Peyer's patch (tissue), 4 donors: ENCODE measurements around the gene COG5. TPM values are rescaled to one million over a fixed set of nuclear protein-coding genes. Genes with fewer than 3 reads are reported as not detected.

Source experiments
- DNase-seq, 3 donors: peaks; one replicate each; pipeline ENCODE4 v3.0.0-alpha.2; 2017 to 2019
- H3K27ac ChIP-seq, 4 donors: fragments of 200-600 bp; sonication (generic); one replicate each; pipeline ENCODE4 v1.5.1; 2016 to 2019
- H3K27me3 ChIP-seq, 2 donors: fragments of 200-600 bp; sonication (generic); one replicate each; pipeline ENCODE4 v1.5.1; 2019
- H3K36me3 ChIP-seq, 3 donors: fragments of 200-600 bp; sonication (generic); one replicate each; pipeline ENCODE4 v1.5.1; 2016 to 2019
- H3K4me1 ChIP-seq, 4 donors: fragments of 200-600 bp; sonication (generic); one replicate each; pipeline ENCODE4 v1.5.1; 2016 to 2019
- H3K4me3 ChIP-seq, 4 donors: fragments of 200-600 bp; sonication (generic); 1 replicate in 3 of 4; 2 replicates in 1 of 4; pipeline ENCODE4 v1.5.1; 2016 to 2019; ENCODE audit warnings: mild to moderate bottlenecking in 1 of 4
- H3K9me3 ChIP-seq, 4 donors: fragments of 200-600 bp; sonication (generic); one replicate each; pipeline ENCODE4 v1.5.1; 2016 to 2019; ENCODE audit warnings: mild to moderate bottlenecking in 1 of 4
- CTCF ChIP-seq, 6 experiments: fragments of 450-650 bp in 4 of 6; fragments of 200-600 bp in 2 of 6; sonication (generic) in 1 of 6; IDR thresholded peaks; one replicate each; pipeline ENCODE4 v1.5.1; 2017 to 2019; ENCODE audit warnings: antibody characterized with exemption in 6 of 6, mild to moderate bottlenecking in 3 of 6, moderate library complexity in 1 of 6
- POLR2A ChIP-seq, 2 donors: fragments of 450-650 bp; IDR thresholded peaks; one replicate each; pipeline ENCODE4 v1.5.1; 2017; ENCODE audit warnings: antibody characterized with exemption in 2 of 2, mild to moderate bottlenecking in 2 of 2, moderate library complexity in 2 of 2
- total RNA-seq, 4 donors: library from RNA; depleted of rRNA; stranded (reverse); fragments of >200 nt; gene quantifications; one replicate each; pipeline ENCODE4 v1.1.0, GENCODE V29; 2016

Gene COG5
- total RNA-seq, 4 donors from 2014 or later, result 31.1 to 175 (median 68.0) TPM

- Histone ChIP-seq H3K9me3 (no peaks in the 10 kb centered on the region), H3K27ac (no peak overlapping the region), H3K4me1 (no peaks in the 10 kb centered on the region), H3K4me3 (no peak overlapping the region), H3K27me3 (no peaks in the 10 kb centered on the region), H3K36me3 (peaks cover 0 to 43% (median 0%) of the 10 kb centered on the region in 3 donors)
- TF ChIP-seq POLR2A (IDR thresholded peaks at IDR 0.05) (no peak), CTCF (IDR thresholded peaks at IDR 0.05) (no peak)
- no peak for DNase-seq
Observed at GRCh38 chr7:107596881-107597581, 33.3 kb upstream of the COG5 start.

GRCh38 chr7:107594961-107595737 is 31.4 kb upstream of the COG5 start:
- no peak for DNase-seq
- no peaks in the 10 kb centered on the region for H3K27me3 ChIP-seq
- no peaks in the 10 kb centered on the region for H3K9me3 ChIP-seq
- H3K27ac ChIP-seq, result peak overlapping the region in 1 of 4 donors; percentile 62
- TF ChIP-seq CTCF (IDR thresholded peaks at IDR 0.05) (no peak), POLR2A (IDR thresholded peaks at IDR 0.05) (no peak)
- no peaks in the 10 kb centered on the region for H3K4me1 ChIP-seq
- peaks cover 0 to 30% (median 0%) of the 10 kb centered on the region in 3 donors for H3K36me3 ChIP-seq
- H3K4me3 ChIP-seq, result no peak overlapping the region

- peaks cover 0 to 28% (median 0%) of the 10 kb centered on the region in 3 donors for H3K36me3 ChIP-seq
- DNase-seq, result no peak
- TF ChIP-seq POLR2A (IDR thresholded peaks at IDR 0.05) (no peak), CTCF (IDR thresholded peaks at IDR 0.05) (no peak)
- no peaks in the 10 kb centered on the region for H3K9me3 ChIP-seq
- H3K27ac ChIP-seq, result no peak overlapping the region
- no peaks in the 10 kb centered on the region for H3K27me3 ChIP-seq
- H3K4me1 ChIP-seq, result no peaks in the 10 kb centered on the region
- H3K4me3 ChIP-seq, result no peak overlapping the region
Observed at GRCh38 chr7:107593025-107593410, 29.3 kb upstream of the COG5 start.

- Histone ChIP-seq H3K27ac (no peak overlapping the region), H3K27me3 (no peaks in the 10 kb centered on the region), H3K4me1 (no peaks in the 10 kb centered on the region), H3K36me3 (peaks cover 0 to 28% (median 0%) of the 10 kb centered on the region in 3 donors), H3K4me3 (no peak overlapping the region), H3K9me3 (no peaks in the 10 kb centered on the region)
- no peak for DNase-seq
- TF ChIP-seq POLR2A (IDR thresholded peaks at IDR 0.05) (no peak), CTCF (IDR thresholded peaks at IDR 0.05) (no peak)
Observed at GRCh38 chr7:107592361-107593024, 28.8 kb upstream of the COG5 start.

GRCh38 chr7:107591421-107591820 is 27.7 kb upstream of the COG5 start:
- peaks cover 0 to 20% (median 0%) of the 10 kb centered on the region in 3 donors for H3K36me3 ChIP-seq
- no peaks in the 10 kb centered on the region for H3K27me3 ChIP-seq
- H3K27ac ChIP-seq, result no peak overlapping the region
- no peak for DNase-seq
- TF ChIP-seq POLR2A (IDR thresholded peaks at IDR 0.05), result no peak
- H3K4me1 ChIP-seq, result no peaks in the 10 kb centered on the region
- H3K4me3 ChIP-seq, result no peak overlapping the region
- H3K9me3 ChIP-seq, result no peaks in the 10 kb centered on the region
